ENCODE measurements around the gene UMOD.
"Not testable (repeated sequence)": the region's sequence is repeated elsewhere in the genome, so short reads cannot be mapped to it uniquely, and the experiment has no call there.

The UMOD gene

DNA sequence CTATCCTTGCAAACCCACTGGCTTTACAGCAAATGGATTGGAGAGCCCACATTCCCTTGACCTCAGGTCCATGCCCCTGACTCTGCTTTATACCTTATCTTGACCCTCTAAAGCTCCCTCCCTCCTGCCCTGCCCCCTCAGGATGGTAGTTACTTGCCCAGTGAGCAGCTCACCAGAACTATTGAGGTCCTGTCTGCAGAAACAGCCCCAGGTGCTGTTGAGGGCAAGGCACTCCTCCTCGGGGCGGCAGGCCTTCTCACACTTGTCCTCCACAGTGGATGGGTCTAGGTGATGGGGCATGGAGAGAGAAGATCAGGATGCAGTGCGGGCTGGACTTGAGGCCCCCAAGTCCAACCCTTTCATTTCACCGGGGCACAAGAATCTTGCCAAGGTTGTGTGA, 29.8 kb downstream of the UMOD start:
- Histone ChIP-seq H3K9me3 (no peaks in the 10 kb centered on the region), H3K27ac (no peak overlapping the region), H3K4me1 (no peaks in the 10 kb centered on the region), H3K4me3 (no peak overlapping the region), H3K36me3 (no peaks in the 10 kb centered on the region), H3K27me3 (no peaks in the 10 kb centered on the region)
- TF ChIP-seq CTCF (IDR thresholded peaks at IDR 0.05): no peak
- no peak for DNase-seq
- intact Hi-C loops (cut with DNase I; ENCODE audit: low total_unique reads): no loop called here

DNA sequence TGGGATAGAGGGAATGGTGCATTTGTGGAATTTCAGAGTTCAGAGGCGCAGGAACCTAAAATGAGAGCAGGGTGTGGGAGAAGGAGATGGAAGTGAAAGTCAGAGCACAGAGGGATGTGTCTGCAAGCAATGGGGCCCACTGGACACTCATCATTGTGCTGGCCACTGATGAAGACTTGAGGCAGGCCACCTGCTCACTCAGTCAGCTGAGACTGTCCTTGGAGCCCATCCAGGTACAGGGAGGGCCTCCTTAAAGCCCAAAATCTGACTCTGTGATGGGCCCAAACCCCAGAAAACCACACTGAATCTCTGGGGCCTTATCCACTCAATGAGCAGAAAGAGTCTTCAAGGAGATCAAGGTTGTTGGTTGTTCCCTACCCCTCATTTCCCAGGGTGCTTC, 30.8 kb downstream of the UMOD start:
- no peak for TF ChIP-seq CTCF (IDR thresholded peaks at IDR 0.05)
- H3K27ac ChIP-seq: no peak overlapping the region
- no peak for DNase-seq
- H3K27me3 ChIP-seq: no peaks in the 10 kb centered on the region
- no peak overlapping the region for H3K4me3 ChIP-seq
- no peaks in the 10 kb centered on the region for H3K4me1 ChIP-seq
- H3K36me3 ChIP-seq: no peaks in the 10 kb centered on the region
- no peaks in the 10 kb centered on the region for H3K9me3 ChIP-seq
- intact Hi-C loops (cut with DNase I; ENCODE audit: low total_unique reads): no loop called here

DNA sequence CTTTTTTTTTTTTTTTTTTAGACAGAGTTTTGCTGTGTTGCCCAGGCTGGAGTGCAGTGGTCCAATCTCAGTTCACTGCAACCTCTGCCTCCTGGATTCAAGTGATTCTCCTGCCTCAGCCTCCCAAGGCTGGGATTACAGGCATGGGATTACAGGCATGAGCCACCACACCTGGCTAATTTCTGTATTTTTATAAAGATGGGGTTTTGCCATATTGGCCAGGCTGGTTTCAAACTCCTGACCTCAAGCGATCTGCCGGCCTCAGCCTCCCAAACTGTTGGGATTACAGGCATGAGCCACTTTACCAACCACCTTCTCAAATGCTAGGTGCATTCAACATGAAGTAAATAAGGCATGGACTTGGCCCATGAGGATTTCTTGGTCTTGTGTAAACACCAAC, 31.5 kb downstream of the UMOD start:
- H3K36me3 ChIP-seq; DNase-seq; H3K4me1 ChIP-seq; H3K27ac ChIP-seq; intact Hi-C loops (cut with DNase I; ENCODE audit: low total_unique reads); H3K4me3 ChIP-seq; H3K9me3 ChIP-seq; H3K27me3 ChIP-seq: not testable (repeated sequence)

GRCh38 chr16:20320592-20320991, 31.9 kb downstream of the UMOD start:
- H3K27me3 ChIP-seq: no peaks in the 10 kb centered on the region
- no peak for TF ChIP-seq CTCF (IDR thresholded peaks at IDR 0.05)
- H3K36me3 ChIP-seq: no peaks in the 10 kb centered on the region
- no peak overlapping the region for H3K27ac ChIP-seq
- H3K4me3 ChIP-seq: no peak overlapping the region
- no peak for DNase-seq
- intact Hi-C loops (cut with DNase I; ENCODE audit: low total_unique reads): no loop called here
- no peaks in the 10 kb centered on the region for H3K4me1 ChIP-seq
- H3K9me3 ChIP-seq: no peaks in the 10 kb centered on the region

DNA sequence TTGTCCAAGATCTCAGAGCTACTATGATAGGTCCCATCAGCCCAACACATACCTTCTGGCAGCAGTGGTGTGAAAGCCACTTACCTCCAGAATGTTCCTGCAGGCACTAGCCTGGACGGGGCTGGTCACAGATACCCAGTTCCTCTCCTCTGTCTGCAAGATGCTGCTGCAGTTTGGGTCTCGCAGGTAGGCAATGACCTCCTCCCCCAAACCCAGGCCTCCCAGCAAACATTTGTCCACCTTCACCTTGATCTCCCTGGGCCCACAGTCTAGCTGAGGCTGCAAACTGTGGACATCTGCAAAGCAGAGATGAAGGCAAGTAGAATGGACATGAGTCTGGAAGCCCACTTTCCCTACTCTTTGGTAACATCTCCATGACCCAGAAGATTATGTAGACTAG, 32.3 kb downstream of the UMOD start:
- no peaks in the 10 kb centered on the region for H3K27me3 ChIP-seq
- no peak overlapping the region for H3K4me3 ChIP-seq
- H3K4me1 ChIP-seq: no peaks in the 10 kb centered on the region
- H3K9me3 ChIP-seq: no peaks in the 10 kb centered on the region
- TF ChIP-seq CTCF (IDR thresholded peaks at IDR 0.05): no peak
- H3K36me3 ChIP-seq: no peaks in the 10 kb centered on the region
- DNase-seq: no peak
- intact Hi-C loops (cut with DNase I; ENCODE audit: low total_unique reads): no loop called here
- H3K27ac ChIP-seq: no peak overlapping the region

- Histone ChIP-seq H3K27ac (no peak overlapping the region), H3K4me3 (no peak overlapping the region), H3K27me3 (no peaks in the 10 kb centered on the region), H3K36me3 (no peaks in the 10 kb centered on the region), H3K9me3 (no peaks in the 10 kb centered on the region), H3K4me1 (no peaks in the 10 kb centered on the region)
- intact Hi-C loops (cut with DNase I; ENCODE audit: low total_unique reads): no loop called here
- DNase-seq: no peak
- TF ChIP-seq CTCF (IDR thresholded peaks at IDR 0.05): no peak
These were observed 33.1 kb downstream of the UMOD start for GRCh38 chr16:20319406-20319805.

Data from tibial artery (tissue), 4 donors.